DMS 273 treated with DMSO at 0.1 percent for 48 hours (cell line): Measurements from ENCODE around the gene NUBPL.
"Not testable (repeated sequence)": the region's sequence is repeated elsewhere in the genome, so short reads cannot be mapped to it uniquely, and the experiment has no call there.

ENCODE experiments used
- DNase-seq: peaks from one replicate; lab custom pipeline; 2025; lab: John Stamatoyannopoulos, UW

Gene NUBPL

GRCh38 chr14:31578792-31579501 is 17.7 kb downstream of the NUBPL start:
- no peak for DNase-seq

- no peak for DNase-seq
Observed at GRCh38 chr14:31580234-31580633, 19.0 kb downstream of the NUBPL start.

- no peak for DNase-seq
Observed at GRCh38 chr14:31582286-31582691, 21.1 kb downstream of the NUBPL start.

DNA sequence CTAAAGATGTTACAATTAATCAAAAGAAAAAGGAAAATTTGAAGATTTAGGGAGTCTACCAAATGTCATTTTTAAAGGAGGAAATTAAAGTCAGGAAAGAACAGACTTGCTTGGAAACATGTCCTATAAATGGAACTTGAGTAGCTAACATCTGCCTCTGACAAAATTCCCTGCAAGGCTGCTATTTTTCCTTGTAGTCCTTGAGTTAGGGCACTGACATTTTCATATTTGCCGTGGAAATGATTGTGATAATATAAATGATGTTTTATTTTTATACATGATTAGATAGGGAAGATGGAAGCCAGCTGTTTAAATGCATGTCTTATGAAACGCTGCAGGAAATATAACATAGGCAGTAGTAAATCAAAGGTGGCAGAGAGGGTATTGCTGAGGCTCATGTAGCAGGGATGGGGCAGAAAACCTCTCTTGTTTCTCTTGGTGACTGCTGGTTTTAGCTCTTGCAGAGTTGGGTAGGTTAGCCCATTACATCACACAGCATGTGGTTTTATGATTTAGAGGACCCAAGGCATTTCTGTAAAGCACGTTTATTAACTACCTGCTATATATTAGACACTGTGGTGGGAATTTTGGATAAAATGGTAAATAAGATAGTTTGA is 21.7 kb downstream of the NUBPL start:
- no peak for DNase-seq

- DNase-seq, result no peak
Observed at GRCh38 chr14:31590206-31590605, 29.0 kb downstream of the NUBPL start.

- DNase-seq, result no peak
Observed at GRCh38 chr14:31592122-31592521, 30.9 kb downstream of the NUBPL start.

- DNase-seq, result no peak
Observed at GRCh38 chr14:31592631-31593030, 31.4 kb downstream of the NUBPL start.

GRCh38 chr14:31596342-31597095 is 35.3 kb downstream of the NUBPL start:
- DNase-seq, result no peak

DNA sequence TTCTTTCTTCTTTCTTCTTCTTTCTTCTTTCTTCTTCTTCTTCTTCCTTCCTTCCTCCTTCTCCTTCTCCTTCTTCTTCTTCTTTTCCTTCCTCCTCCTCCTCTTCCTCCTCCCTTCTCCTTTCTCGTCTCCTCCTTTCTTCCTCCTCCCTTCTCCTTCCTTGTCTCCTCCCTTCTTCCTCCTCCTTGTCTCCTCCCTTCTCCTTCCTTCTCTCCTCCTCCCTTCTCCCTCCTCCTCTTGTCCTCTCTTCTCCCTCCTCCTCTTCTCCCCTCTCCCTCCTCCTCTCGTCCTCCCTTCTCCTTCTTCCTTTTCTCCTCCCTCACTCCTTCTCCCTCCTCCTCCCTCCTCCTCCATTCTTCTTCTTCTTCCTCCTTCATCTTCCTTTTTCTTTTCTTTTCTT is 44.5 kb downstream of the NUBPL start:
- DNase-seq, result no peak

DNA sequence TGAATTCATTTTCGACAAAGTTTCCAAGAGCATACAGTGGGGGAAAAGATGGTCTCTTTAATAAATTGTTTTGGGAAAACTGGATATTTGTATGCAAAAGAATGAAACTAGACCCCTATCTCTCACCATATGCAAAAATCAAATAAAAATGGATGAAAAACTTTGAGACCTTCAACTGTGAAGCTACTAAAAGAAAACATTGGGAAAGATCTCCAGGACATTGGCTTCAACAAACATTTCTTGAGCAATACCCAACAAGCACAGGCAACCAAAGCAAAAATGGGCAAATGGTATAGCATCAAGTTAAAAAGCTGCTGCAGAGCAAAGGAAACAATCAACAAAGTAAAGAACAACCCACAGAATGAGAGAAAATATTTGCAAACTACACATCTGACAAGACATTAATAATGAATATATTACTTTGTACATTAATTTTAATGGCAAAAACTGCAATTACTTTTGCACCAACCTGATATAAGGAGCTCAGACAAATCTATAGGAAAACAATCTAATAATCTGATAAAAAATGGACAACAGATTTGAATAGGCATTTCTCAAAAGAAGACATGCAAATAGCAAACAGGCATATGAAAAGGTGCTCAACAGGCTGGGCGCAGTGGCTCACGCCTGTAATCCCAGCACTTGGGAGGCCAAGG is 50.7 kb downstream of the NUBPL start:
- DNase-seq, result no peak

GRCh38 chr14:31613188-31613587 is 52.0 kb downstream of the NUBPL start:
- no peak for DNase-seq

DNA sequence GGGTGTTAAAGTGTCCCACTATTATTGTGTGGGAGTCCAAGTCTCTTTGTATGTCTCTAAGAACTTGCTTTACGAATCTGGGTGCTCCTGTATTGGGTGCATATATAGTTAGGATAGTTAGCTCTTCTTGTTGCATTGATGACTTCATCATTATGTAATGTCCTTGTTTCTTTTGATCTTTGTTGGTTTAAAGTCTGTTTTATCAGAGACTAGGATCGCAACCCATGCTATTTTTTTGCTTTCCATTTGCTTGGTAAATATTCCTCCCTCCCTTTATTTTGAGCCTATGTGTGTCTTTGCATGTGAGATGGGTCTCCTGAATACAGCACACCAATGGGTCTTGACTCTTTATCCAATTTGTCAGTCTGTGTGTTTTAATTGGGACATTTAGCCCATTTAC is 57.7 kb downstream of the NUBPL start:
- not testable (repeated sequence) for DNase-seq

GRCh38 chr14:31619440-31619839 is 58.2 kb downstream of the NUBPL start:
- DNase-seq, result no peak

DNA sequence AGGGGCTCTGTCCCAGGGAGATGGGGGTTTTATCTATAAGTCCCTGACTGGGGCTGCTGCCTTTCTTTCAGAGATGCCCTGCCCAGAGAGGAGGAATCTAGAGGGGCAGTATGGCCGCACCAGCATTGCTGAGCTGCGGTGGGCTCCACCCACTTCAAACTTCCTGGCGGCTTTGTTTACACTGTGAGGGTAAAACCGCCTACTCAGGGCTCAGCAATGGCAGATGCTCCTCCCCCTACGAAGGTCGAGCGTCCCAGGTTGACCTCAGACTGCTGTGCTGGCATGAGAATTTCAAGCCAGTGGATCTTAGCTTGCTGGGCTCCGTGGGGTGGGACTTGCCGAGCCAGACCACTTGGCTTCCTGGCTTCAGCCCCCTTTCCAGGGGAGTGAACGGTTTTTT is 59.7 kb downstream of the NUBPL start:
- DNase-seq, result not testable (repeated sequence)

DNA sequence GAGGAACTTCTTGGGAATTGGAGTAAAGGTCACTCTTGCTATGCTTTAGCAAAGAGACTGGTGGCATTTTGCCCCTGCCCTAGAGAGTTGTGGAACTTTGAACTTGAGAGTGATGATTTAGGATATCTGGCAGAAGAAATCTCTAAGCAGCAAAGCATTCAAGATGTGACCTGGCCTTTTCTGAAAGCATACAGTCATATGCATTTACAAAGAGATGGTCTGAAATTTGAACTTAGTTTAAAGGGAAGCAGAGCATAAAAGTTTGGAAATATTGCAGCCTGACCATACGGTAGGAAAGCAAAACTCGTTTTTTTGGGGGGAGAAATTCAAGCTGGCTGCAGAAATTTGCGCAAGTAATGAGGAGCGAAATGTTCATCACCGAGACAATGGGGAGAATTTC is 60.9 kb downstream of the NUBPL start:
- DNase-seq, result no peak

GRCh38 chr14:31652900-31653299 is 91.7 kb downstream of the NUBPL start:
- not testable (repeated sequence) for DNase-seq

DNA sequence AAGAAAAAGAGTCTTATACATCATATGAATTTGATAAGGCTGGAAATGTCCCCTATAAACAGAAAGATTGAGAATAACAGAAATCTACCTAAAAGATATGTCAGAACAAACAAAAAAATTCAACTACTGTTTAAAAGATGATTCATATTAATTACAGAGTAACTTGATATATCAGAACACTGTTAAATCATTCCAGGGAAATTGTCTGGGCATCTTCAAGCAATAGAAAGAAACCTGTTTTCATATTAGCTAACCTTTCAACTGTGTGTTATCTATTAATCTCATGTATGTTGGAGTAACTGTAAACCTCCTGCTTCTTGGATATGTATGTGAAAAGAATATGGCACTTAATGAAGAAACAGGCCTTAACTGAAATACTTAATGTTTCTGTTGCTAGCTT is 96.7 kb downstream of the NUBPL start:
- DNase-seq, result no peak

DNA sequence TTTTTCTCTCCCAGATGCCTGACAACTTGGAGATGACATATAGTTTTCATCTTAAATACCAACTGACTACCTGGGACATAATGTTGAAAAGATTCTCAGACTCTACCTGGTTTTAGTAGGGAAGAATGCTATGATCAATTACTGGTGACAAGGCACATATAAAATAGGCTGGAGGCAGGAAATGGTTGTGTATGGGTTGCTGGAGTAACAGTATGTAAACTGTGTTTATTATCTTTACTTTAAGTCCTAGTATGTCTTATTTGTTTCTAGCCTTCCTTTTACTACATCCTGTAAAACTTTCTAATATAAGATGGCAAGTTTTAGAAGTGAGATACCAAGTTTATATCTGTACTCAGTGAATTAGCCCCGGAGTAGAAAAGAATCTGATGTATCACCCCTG is 98.1 kb downstream of the NUBPL start:
- no peak for DNase-seq

DNA sequence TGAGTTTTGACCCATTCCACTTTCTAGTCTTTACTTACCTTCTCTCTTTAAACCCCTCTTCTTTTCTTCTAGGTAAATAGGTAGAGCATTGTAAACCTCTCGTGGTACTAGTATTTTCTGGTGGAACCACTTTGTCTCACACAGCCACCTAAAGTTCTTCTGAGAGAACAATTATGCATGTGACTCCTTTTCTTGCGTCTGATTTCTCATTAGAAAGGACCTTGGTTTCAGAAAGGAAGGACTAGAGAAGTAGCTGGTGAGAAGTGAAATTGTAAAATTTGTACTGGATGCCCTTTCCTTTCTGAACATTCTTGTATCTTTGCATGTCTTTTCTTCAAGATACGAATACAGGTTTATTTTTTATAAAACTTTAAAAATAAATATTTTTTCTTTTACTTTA is 99.0 kb downstream of the NUBPL start:
- no peak for DNase-seq

DNA sequence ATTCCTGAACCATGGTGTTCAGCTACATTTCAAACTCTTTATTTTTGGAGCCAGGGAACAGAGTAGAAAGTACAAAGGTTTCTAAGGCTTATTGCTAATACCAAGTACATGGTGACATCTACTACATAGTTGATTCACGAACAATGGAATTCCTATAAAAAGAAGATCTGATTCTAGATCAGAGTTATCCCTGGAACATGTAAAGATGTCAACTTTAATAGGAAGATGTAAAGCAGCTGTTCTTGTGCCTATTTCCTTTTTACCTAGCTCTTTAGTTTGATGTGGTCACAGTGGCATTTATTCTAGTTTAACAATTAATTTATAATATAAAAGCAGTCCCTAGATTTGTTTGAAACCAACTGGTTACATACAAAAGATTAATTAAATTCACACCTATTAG is 99.5 kb downstream of the NUBPL start:
- DNase-seq, result no peak

DNA sequence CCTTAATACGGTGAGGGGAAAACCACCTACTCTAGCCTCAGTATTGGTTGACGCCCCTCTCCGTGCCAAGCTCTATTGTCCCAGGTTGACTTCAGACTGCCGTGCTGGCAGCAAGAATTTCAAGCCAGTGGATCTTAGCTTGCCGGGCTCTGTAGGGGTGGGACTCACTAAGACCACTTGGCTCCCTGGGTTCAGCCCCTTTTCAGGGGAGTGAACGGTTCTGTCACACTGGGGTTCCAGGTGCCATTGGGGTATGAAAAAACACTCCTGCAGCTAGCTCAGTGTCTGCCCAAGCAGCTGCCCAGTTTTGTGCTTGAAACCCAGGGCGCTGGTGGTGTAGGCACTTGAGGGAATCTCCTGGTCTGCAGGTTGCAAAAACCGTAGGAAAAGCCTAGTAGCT is 107.1 kb downstream of the NUBPL start:
- no peak for DNase-seq

GRCh38 chr14:31672709-31673108 is 111.5 kb downstream of the NUBPL start:
- no peak for DNase-seq

DNA sequence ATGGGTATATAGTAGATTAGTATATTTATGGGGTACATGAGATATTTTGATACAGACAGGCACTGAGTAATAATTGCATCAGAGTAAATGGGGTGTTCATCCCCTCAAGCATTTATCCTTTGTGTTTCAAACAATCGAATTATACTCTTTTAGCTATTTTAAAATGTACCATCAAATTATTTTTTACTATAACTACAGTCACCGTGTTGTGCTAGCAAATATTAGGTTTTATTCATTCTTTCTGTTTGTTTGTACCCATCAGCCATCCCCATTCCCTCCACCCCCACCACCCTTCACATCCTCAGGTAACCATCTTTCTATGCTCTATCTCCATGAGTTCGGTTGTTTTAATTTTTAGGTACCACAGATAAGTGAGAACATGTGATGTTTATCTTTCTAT is 115.8 kb downstream of the NUBPL start:
- DNase-seq, result no peak
